TTC549 (cell line): ENCODE results near the gene PPP1CB.
"Not testable (repeated sequence)": the region's sequence is repeated elsewhere in the genome, so short reads cannot be mapped to it uniquely, and the experiment has no call there.

Experiments used
- FAIRE-seq: peaks from 2 replicates; lab custom pipeline; 2012; peaks lifted over from hg19 to GRCh38; lab: Jason Lieb, UNC

The PPP1CB gene

DNA sequence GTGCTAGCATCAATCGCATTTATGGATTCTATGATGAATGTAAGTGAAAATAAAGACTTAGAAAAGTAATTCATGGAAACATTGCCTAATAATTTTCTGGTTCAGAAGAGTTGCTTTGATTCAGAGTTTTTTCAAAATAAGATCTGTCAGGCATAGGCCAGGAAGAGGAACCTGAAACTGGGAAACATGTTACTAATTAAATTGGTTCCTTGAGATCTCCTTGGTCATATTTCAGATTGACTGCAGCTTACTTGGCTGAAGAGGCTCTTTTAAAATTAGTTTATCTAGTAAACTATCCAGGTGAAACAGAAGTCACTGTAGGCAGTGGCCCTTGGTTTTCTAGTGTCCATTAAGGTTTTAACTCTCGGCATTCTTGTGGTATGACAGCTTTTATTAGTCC lies 27.4 kb downstream of the PPP1CB start:
- FAIRE-seq = no peak

DNA sequence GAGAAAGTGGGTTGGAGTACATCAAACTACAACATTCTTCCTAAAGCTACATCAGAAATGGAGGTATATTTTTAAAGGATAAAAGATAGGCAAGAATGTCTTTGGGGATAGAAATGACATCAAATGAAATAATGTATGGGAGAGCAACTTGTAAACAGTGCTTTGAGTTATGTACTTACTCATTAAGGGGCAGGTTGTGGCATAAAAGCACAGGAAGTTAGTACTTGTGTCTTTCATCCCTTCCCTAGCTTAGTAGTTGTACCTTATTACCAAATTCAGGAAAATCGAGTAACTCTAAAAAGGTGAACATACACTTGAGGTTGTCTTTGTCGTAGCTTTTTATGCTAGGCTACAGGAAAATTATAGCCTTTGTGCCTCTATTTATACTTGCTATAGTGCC lies 28.9 kb downstream of the PPP1CB start:
- no peak for FAIRE-seq

DNA sequence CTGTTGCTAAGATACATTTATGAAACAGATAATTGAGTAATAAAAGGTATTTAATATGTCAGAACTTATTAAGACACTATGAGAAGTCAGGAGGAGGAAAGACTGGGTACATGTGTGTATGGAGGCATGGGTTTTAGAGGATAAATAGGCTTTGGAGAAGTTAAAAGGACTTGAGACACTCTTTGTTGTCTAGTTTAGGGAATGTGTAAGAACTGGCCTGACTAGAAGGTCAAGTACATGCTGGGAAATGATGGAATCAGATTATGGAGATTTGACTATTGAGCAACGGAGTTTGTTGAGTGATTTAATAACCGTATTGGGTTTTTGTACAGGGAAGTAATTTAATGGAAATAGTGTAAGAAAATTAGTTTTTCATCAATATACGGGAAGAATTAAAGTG lies 30.8 kb downstream of the PPP1CB start:
- FAIRE-seq = no peak

DNA sequence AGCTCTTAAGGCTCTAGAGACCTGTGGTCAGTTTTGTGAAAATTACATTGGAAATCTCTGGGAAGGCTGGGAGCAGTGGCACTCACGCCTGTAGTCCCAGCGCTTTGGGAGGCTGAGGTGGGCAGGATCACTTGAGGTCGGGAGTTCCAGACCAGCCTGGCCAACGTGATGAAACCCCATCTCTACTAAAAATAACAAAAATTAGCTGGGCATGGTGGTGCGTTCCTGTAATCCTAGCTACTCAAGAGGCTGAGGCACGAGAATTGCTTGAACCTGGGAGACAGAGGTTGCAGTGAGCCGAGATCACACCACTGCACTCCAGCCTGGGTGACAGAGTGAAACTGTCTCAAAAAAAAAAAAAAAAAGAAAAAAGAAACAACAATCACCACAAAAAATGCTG lies 32.9 kb downstream of the PPP1CB start:
- FAIRE-seq = not testable (repeated sequence)

DNA sequence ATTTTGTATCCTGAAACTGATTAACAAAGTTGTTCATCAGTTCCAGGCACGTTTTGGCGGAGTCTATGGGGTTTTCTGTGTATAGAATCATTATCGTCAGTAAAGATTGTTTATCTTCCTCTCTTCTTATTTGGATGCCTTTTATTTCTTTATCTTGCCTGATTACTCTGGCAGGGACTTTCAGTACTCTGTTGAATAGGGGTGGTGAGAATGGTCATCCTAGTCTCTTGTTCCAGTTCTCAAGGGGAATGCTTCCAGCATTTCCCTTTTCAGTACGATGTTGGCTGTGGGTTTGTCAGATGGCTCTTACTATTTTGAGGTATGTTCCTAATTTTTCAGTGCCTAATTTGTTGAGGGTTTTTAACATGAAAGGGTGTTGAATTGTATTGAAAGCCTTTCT lies 45.0 kb downstream of the PPP1CB start:
- FAIRE-seq = no peak

DNA sequence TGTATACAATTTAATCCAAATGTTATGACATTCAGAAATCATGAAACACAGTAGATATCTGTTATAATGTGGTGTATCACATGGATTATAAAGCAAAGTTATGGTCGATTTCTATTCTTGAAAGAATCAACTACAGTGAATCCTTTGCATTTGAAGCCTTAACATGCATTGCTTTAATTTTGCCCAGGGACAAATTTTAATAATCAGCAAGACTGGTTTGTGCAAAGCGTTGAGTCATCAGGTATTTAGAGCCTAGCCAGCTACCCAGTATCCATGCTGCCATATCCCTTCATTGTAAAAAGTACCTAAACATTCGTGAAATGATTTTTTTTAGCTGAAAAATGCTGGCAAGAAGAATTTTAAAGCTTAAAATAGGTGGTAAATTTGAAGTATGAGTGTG lies 50.1 kb downstream of the PPP1CB start:
- no peak for FAIRE-seq

DNA sequence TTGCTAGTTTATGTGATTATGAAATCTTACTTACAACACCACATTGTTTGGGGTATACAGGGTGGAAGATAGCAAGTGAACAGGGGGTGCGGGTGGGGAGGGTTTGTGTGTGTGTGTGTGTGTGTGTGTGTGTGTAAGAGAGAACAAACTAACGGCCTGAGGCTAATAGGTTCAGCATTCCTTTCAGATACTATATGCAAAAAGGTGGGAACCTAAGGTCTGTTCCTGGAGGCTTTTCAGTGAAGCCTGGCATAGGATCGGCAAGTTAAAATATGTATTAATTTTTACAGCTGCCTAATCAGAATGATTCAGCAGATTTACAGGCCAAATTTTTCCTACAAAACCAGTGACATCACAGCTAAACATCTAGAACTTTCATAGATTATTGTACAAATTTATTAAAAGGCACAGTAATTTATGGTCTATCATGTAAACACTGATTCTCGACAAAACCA lies 51.4 kb downstream of the PPP1CB start:
- no peak for FAIRE-seq

DNA sequence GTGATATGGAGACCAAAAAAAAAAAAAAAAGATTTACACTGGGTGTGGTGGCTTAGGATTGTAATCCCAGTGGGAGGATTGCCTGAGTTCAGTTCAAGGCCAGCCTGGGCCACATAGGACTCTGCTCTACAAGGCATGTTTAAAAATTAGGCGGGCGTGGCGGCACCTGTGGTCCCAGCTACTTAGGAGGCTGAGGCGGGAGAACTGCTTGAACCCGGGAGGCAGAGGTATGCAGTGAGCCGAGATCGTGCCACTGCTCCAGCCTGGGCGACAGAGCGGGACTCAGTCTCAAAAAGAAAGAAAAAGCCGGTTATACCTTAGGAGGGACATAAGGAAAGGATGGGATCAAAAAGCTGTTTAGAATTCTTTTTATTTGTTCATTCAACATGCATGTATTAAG lies 58.3 kb downstream of the PPP1CB start:
- no peak for FAIRE-seq

DNA sequence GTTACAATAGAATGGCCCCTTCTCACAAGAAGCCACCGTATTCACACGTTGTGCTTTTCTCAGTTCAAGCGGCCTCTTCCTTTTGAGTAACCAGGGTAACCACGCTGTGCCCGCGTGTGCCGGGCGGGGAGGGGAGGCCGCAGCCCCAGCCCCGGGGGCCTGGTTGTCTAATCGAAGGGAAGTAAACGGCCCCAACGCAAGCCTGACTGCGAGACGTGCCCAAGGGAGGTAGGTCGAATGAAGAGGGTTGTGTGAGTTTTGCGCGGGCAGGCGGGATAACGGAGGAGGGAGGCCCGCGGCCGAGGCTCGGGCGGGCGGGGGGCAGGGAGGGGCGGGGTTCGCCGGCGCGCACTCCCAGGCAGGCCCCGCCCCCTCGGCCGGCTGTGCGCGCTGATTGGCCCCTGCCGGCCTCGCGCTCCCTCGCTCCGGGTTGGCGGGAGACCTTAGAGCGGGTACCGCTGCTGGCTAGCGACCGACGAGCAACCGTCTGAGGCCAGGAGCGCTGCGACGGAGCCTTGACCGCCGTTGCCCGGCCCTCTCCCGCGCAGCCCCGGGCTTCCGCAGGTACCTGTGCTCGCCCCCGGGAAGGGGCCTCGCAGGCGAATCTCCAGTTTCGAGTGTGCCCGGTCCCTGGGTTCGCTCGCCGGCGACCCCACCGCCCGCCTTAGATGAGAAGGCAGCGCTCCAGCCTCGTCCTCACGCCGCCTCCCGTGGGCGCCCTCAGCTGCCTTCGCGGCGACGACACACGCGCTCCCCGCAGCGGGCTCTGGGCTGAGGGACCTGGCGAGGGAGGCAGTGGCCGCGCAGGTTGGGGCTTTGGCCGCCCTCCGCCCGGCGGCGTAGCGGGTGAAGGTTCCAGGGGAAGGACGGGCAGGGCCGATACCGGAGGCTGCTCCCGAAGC lies 59.0 kb downstream of the PPP1CB start, which contains the start of gene SPDYA:
Gene SPDYA (plus strand): TSS at position 451 of the 902 bp plus-strand sequence. CDS start 5,181 bp downstream, outside the sequence.
- no peak for FAIRE-seq

DNA sequence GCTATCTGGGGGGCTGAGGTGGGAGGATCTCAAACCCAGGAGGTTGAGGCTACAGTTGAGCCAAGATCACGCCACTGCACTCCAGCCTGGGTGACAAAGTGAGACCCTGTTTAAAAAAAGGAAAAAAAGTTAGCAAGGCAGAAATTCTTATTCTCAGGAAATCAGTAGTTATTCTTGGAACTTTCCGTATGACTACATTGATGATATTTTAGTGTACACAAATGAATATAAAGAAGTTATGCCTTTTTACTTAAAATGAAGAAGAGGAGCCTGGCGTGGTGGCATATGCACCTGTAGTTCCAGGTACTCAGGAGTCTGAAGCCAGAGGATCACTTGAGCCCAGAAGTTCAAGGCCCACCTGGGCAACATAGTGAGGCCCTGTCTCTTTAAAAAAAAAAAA lies 66.4 kb downstream of the PPP1CB start:
- no peak for FAIRE-seq

DNA sequence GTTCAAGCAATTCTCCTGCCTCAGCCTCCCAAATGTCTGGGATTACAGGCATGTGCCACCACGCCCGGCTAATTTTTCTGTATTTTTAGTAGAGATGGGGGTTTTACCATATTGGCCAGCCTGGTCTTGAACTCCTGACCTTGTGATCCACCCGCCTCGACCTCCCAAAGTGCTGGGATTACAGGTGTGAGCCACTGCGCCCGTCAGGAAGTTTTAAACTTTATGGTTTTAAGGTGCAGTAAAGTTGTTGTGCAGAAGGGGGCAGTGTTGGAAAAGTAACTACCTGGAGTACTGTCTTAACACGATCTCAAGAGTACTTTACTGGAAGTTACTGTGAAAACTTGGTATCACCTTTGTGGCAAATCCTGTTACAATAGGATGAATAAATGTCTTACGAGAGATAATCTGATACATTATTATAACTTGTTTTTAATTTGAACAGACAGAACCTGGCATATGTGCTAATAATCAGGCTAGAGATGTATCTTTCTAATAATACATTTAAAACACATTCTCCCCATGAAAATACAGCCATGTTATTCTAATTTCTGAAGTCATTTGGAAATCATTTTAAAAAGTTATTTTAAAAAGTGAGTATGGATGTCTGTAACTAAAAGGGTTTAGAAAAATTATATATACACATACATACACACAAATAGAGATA lies 69.8 kb downstream of the PPP1CB start:
- FAIRE-seq = peak; percentile 92

DNA sequence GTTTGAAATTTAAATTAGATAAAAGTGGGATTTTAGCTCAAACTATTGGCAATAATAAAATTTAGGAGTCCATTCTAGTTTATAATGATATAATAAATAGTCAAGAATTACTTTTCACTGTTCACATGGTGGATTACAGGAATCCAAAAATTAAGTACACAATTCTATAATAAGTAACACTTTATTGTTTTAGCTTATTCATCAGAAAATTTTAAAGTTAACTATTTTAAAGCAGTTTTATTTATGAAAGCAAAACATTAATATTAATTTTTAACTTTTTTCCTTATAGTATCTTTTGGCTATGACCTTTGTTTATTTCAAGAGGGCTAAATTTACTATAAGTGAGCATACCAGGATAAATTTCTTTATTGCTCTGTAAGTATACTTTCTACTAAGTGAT lies 70.4 kb downstream of the PPP1CB start:
- no peak for FAIRE-seq

DNA sequence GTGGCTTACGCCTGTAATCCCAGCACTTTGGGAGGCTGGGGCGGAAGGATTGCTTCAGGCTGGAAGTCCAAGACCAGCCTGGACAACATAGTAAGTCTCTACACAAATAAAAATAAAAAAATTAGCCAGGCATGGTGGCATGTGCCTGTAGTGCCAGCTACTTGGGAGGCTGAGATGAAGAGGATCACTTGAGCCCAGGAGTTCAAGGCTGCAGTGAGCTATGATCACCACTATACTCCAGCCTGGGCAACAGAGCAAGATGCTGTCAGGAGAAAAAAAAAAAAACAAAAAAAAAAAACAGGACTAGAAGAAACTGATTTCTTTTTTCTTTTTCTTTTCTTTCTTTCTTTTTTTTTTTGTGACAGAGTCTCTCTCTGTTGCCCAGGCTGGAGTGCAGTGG lies 72.6 kb downstream of the PPP1CB start:
- FAIRE-seq = no peak

DNA sequence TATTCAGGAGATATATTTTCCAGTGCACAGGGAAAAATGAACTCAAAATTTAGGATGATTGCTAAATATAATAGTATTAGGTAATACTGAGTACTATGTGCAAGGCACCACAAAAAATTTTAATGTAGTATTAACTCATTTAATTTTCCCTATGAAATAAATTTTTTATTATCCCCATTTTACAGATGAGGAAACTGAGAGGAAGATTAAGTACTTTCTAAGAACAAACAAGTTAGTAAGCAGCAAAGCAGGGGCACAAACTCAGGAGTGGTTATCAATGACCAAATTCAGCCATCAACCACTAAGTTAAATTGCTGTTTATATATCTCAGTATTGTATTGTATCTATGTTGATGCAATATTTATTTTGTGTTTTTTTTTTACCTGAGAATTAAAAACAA lies 73.2 kb downstream of the PPP1CB start:
- no peak for FAIRE-seq

DNA sequence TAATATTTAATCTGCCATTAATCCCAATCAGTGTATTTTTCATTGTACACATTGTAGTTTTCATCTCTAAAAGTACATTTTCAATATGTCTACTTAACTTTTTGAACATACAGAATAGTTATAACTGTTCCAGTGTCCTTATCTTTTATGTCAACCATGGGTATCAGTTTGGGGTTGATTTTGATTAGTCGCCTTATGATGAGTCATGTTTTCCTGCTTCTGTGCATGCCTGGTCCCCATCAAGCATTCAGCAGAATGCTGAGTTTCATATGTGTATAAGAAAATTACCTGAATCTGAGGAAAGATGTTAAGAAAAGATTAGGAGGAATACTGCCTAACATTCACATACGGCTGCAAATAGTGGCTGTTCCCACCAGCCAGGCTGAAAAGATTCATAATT lies 76.8 kb downstream of the PPP1CB start:
- no peak for FAIRE-seq

DNA sequence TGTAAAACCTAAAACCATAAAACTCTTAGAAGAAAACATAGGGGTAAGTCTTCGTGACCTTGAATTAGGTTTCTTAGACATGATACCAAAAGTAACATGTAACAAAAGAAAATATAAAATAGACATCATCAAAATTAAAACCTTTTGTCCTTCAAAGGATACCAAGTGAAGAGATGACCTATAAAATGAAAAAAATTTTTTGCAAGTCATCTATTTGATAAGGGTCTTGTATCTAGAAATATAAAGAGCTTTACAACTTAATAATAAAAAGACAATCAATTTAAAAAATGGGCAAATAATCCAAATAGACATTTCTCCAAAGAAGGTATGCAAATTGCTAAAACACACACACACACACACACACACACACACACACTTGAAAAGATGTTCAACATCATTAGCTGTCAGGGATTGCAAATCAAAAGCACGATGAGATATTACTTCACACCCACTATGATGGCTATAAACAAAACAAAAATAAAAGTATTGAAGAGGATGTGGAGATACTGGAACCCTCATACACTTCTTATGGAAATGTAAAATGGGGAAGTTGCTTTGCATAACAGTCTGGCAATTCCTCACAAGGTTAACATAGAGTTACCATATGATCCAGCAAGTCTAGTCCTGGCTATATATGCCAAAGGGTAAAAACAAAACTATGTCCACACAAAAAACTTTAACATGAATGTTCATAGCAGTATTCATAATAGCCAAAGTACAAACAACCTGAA lies 82.3 kb downstream of the PPP1CB start:
- FAIRE-seq = no peak

DNA sequence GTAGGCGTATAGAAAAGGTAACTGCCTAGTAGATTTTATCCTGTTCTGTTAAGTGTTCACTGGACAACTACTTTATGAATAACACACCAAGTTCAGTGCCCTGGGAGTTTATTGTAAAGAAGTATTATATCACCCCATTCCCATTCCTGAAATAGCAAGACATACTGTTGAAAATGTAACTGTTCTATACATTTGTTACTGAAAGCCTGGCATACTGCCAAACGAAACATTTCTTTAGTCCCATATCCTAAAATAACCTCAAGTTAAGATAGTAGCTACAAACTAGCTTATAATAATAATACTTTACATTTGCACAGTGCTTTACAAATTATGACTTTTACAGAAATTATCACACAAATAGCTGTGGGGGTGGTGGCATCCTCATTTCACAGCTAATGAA lies 84.2 kb downstream of the PPP1CB start:
- no peak for FAIRE-seq

DNA sequence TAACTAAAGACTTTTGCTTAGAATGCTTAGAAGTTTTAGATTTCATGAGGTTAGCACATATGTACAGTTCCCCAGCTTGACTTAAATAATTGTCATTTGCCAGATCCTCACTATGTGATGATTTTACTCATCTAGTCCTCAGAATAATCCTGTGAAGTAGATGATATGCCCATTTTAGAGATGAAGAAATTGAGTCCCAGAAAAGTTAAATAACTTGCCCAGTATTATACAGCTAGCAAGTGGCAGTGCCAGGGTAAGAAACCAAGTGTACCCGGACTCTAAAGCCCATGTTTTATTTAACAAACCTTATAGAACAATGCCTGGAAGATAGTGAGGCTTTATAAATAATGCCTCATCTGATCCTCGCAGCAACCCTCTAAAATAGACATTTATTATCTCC lies 87.3 kb downstream of the PPP1CB start:
- no peak for FAIRE-seq

DNA sequence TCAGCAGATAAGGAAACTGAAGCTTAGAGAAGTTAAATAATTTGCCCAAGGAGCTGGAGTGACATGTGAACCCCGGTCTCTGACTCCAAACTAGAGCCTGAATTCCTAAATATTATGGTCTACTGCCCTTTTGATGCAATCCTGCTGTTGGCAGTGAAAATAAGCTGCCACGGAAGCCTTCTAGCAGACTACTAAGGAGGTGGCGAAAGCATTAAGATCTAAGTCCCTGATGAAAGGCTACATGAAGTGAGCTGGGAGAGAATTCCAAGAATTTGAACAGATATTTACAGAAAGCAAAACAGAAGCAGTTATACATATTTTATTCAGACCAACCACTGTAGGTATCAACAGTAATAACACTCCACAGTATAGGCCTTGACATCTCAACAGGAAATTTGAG lies 90.4 kb downstream of the PPP1CB start:
- no peak for FAIRE-seq
